OCI-LY7 (cell line): Measurements from ENCODE around the gene CNTN4.

ENCODE experiments used
- EZH2phosphoT487 ChIP-seq: fragments of 200-600 bp; sonication (generic); IDR thresholded peaks from 2 replicates; pipeline ENCODE4 v1.6.1; 2018; ENCODE audit warnings: low read depth, borderline replicate concordance, mild to moderate bottlenecking, mixed run types, antibody characterized with exemption, low read length, moderate library complexity, mixed read lengths
- TF ChIP-seq, protein P1 (sequence below): fragments of 200-600 bp; sonication (generic); conservative IDR thresholded peaks from 2 replicates; pipeline ENCODE4 v1.5.1; 2014; ENCODE audit warnings: mild to moderate bottlenecking, antibody characterized with exemption, low read length, moderate library complexity, mixed read lengths

DNA sequence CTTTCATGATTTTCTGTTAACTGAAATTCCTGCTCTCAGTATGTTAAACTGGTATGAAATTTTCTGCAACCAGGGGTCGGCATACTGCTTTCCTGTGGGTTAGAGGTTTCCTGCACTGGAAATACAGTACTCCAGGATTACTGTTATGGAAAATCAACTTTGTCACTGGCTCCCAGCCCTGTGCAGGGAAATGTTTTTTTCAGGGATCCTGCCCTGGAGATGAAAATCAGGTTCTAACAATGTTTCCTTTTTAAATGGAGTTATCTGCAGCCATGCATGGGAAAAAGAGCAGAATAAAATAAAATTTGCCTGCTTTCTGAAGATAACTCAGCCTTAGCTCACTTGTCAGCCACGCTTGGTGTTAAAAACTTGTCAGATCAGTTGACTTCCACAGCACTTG, 791.1 kb downstream of the CNTN4 start:
- TF ChIP-seq, protein P1, sequence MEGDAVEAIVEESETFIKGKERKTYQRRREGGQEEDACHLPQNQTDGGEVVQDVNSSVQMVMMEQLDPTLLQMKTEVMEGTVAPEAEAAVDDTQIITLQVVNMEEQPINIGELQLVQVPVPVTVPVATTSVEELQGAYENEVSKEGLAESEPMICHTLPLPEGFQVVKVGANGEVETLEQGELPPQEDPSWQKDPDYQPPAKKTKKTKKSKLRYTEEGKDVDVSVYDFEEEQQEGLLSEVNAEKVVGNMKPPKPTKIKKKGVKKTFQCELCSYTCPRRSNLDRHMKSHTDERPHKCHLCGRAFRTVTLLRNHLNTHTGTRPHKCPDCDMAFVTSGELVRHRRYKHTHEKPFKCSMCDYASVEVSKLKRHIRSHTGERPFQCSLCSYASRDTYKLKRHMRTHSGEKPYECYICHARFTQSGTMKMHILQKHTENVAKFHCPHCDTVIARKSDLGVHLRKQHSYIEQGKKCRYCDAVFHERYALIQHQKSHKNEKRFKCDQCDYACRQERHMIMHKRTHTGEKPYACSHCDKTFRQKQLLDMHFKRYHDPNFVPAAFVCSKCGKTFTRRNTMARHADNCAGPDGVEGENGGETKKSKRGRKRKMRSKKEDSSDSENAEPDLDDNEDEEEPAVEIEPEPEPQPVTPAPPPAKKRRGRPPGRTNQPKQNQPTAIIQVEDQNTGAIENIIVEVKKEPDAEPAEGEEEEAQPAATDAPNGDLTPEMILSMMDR, result no peak
- TF ChIP-seq EZH2phosphoT487, result no peak
